GM12892 (cell line): ENCODE measurements around the gene MCM9.

Source experiments
- DNase-seq: peaks from one replicate; pipeline ENCODE4 v3.0.0; 2011; ENCODE audit not compliant: insufficient read length
- FAIRE-seq: peaks from 2 replicates; lab custom pipeline; 2011; peaks lifted over from hg19 to GRCh38; lab: Jason Lieb, UNC
- POLR2A ChIP-seq: IDR thresholded peaks from 2 replicates; pipeline ENCODE4 v1.6.1; 2011; ENCODE audit warnings: low read depth, low read length, control low read depth
- POLR2AphosphoS5 ChIP-seq: IDR thresholded peaks from 2 replicates; pipeline ENCODE4 v1.6.1; 2011; ENCODE audit warnings: low read depth, low read length, control low read depth
- TAF1 ChIP-seq: IDR thresholded peaks from 2 replicates; pipeline ENCODE4 v1.6.1; 2011; ENCODE audit warnings: low read depth, mild to moderate bottlenecking, control low read depth, low read length, borderline replicate concordance

The MCM9 gene

GRCh38 chr6:118890997-118891790 lies 43.8 kb downstream of the MCM9 start:
- DNase-seq (no peak), FAIRE-seq (peak; percentile 88)
- no peak for TF ChIP-seq TAF1
- TF ChIP-seq POLR2AphosphoS5, result no peak
- TF ChIP-seq POLR2A, result no peak

DNA sequence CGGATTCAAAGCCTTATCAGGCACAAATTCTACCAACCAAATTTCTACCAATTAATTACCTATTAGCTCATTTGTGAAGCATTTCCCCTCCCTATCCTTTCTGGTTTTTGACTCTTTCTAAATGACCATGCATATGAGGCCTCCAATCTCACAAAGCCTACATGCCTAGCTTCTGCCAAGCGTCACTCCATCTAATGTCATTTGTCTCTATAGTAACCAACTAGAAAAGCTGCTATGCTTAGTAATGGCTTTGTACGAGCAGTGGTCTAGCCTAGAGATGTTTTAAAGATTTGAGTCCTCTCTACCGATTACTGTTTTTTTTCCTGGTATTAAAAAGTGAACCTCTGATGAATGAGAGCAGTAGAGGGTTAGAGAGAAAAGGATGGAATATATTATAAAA lies 45.8 kb downstream of the MCM9 start:
- FAIRE-seq, result no peak
- TF ChIP-seq POLR2AphosphoS5 (no peak), TAF1 (no peak), POLR2A (no peak)
- DNase-seq, result no peak

GRCh38 chr6:118886641-118887040 lies 48.3 kb downstream of the MCM9 start:
- FAIRE-seq, result no peak
- DNase-seq, result no peak
- no peak for TF ChIP-seq TAF1
- no peak for TF ChIP-seq POLR2AphosphoS5
- no peak for TF ChIP-seq POLR2A

- DNase-seq (no peak), FAIRE-seq (no peak)
- TF ChIP-seq POLR2A (no peak), TAF1 (no peak), POLR2AphosphoS5 (no peak)
Measured at GRCh38 chr6:118882314-118882905, 52.5 kb downstream of the MCM9 start.

DNA sequence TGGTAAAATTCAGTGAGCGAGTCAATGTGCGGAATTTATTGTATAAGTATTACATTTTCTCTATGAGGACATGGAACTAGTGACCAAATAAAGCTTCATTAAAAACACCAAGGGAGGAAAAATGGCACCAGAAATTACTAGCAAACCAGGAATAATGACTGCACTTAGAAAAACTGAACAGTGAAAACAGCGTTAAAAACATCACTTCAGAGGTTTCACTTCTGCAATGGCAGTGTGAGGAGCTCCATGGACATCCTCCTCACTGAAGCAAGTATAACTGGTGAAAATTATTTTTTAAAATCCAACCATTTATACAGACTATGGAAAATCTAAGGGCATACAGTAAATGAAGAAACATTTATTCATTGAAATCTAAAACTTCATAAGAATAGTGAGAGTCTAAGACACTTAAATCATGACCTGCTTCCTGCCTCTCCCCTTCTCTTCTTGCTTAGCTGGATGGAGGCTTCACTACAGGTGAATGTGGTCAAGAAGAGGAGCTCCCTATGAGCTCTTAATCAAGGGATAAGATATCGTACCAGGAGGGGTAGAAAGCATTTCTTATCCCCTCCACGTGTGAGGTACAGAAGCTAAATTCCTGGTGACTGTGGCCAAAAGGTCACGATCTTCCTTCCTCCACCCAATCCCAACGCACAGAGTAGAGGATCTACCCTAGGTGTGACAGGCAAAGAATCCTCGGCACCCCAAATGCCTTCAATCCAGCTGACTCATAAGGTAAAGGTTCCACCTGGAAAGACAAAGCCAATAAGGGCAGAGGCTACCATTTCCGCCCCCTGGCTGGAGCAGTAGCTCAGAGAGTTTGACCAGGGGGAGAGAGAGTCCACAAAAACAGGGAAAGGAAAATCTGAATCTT lies 53.3 kb downstream of the MCM9 start:
- FAIRE-seq, result peak; percentile 73
- DNase-seq, result no peak

DNA sequence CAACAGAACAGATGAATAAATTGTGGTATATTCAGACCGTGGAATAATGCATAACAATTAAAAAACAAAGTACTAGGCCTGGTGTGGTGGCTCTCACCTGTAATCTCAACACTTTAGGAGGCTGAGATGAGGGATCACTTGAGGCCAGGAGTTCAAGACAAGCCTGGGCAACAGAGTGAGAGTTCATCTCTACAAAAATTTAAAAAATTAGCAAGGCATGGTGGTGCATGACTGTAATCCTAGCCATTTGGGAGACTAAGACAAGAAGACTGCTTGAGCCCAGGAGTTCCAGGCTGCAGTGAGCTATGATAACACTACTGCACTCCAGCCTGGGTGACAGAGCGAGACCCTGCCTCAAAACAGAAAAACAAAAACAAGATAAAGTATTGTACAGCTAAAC lies 57.2 kb downstream of the MCM9 start:
- TF ChIP-seq POLR2AphosphoS5 (no peak), TAF1 (no peak), POLR2A (no peak)
- DNase-seq (no peak), FAIRE-seq (no peak)

More for the DNA sequence above, 53.3 kb downstream of the MCM9 start:
- TF ChIP-seq POLR2AphosphoS5 (no peak), POLR2A (no peak), TAF1 (no peak)

DNA sequence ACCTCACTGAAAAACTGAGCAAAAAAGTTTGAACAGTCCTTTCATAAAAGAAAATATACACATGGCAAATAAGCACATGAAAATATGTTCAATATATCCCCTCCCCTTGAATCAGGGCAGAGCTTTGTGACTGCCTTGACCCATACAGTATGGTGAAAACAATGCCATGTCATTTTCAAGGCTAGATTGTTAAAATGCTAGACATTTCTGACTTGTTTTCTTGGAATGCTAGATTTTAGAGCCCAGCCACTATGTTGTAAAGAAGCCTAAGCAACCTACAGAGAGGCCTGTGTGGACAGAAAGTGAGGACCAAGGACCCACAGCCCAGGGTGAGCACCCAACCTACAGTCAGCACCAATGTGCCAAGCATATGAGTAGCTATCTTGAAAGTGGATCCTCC lies 58.1 kb downstream of the MCM9 start:
- TF ChIP-seq POLR2A, result no peak
- no peak for TF ChIP-seq TAF1
- no peak for TF ChIP-seq POLR2AphosphoS5
- no peak for DNase-seq
- FAIRE-seq, result no peak

DNA sequence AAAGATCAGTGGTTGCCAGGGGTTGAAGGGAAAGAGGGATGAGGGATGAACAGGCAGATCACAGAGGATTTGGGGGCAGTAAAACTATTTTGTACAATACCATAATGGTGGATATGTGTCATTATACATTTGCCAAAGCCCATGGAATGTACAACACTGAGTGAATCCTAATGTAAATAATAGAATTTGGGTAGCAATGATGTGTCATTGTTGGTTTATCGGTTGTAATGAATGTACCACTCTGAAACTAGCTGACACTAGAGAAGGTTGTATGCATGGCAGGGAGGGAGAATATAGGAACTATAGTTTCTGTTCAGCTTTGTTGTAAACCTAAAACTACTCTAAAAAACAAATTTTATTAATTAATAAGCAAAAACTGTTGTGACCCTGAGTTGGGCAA lies 58.8 kb downstream of the MCM9 start:
- TF ChIP-seq POLR2A (no peak), POLR2AphosphoS5 (no peak), TAF1 (no peak)
- DNase-seq, result no peak
- FAIRE-seq, result no peak

DNA sequence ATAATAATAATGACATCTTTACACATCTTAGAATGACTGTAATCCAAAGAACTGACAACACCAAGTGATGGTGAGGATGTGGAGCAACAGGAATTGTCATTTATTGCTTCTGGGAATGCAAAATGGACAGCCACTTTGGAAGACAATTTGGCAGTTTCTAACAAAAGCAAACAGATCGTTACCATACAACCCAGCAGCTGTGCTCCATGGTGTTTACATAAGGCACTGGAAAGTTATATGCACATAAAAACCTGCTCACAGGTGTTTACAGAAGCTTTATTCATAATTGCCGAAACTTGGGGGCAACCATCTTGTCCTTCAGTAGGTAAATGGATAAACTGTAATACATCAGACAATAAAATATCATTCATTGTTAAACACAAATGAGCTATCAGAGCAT lies 59.3 kb downstream of the MCM9 start:
- TF ChIP-seq TAF1 (no peak), POLR2AphosphoS5 (no peak), POLR2A (no peak)
- DNase-seq (no peak), FAIRE-seq (no peak)

- no peak for DNase-seq
- FAIRE-seq, result no peak
- TF ChIP-seq POLR2AphosphoS5 (no peak), TAF1 (no peak), POLR2A (no peak)
Measured at GRCh38 chr6:118873239-118873638, 61.7 kb downstream of the MCM9 start.

- DNase-seq, result no peak
Measured at GRCh38 chr6:118872726-118873125, 62.2 kb downstream of the MCM9 start.

GRCh38 chr6:118872318-118872717 lies 62.6 kb downstream of the MCM9 start:
- FAIRE-seq (no peak), DNase-seq (no peak)
- TF ChIP-seq TAF1 (no peak), POLR2A (no peak), POLR2AphosphoS5 (no peak)

More at GRCh38 chr6:118872726-118873125, 62.2 kb downstream of the MCM9 start:
- TF ChIP-seq TAF1 (no peak), POLR2AphosphoS5 (no peak), POLR2A (no peak)
- no peak for FAIRE-seq

DNA sequence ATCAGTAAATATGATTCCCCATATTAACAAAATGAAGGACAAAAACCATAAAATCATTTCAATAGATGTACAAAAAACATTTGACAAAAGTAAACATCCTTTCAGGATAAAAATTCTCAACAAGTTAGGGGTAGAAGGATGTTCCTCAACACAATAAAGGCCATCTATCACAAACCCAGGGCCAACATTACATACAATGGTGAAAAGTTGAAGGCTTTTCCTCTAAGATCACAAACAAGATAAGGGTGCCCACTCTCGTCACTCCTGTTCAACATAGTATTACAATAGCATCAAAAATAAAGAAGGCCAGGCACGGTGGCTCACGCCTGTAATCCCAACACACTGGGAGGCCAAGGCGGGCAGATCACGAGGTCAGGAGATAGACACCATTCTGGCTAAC lies 63.6 kb downstream of the MCM9 start:
- TF ChIP-seq POLR2A (no peak), TAF1 (no peak), POLR2AphosphoS5 (no peak)
- no peak for DNase-seq
- no peak for FAIRE-seq
